KMS-11 (cell line): ENCODE measurements around the gene D2HGDH.

Experiments used
- H2AFZ ChIP-seq: fragments of 200-600 bp; sonication (generic); 2 replicates; pipeline ENCODE4 v1.6.1; 2016; ENCODE audit warnings: antibody characterized with exemption, mixed run types, low read depth
- H3K27ac ChIP-seq: fragments of 200-600 bp; sonication (generic); 2 replicates; pipeline ENCODE4 v1.6.1; 2016; ENCODE audit warnings: mild to moderate bottlenecking, mixed run types
- H3K27me3 ChIP-seq: fragments of 200-600 bp; sonication (generic); 2 replicates; pipeline ENCODE4 v1.6.1; 2017; ENCODE audit warnings: mild to moderate bottlenecking, low read depth, mixed run types, moderate library complexity; ENCODE audit not compliant: insufficient read depth
- H3K36me3 ChIP-seq: fragments of 200-600 bp; sonication (generic); 2 replicates; pipeline ENCODE4 v1.6.1; 2017; ENCODE audit warnings: mild to moderate bottlenecking, mixed run types; ENCODE audit not compliant: insufficient read depth
- H3K4me1 ChIP-seq: fragments of 200-600 bp; sonication (generic); 2 replicates; pipeline ENCODE4 v1.6.1; 2016; ENCODE audit warnings: mild to moderate bottlenecking, low read depth, mixed run types; ENCODE audit not compliant: poor library complexity, severe bottlenecking
- H3K4me2 ChIP-seq: fragments of 200-600 bp; sonication (generic); 2 replicates; pipeline ENCODE4 v1.7.0; 2016; ENCODE audit warnings: mild to moderate bottlenecking, mixed run types
- H3K4me3 ChIP-seq: fragments of 200-600 bp; sonication (generic); IDR thresholded peaks from 2 replicates; pipeline ENCODE4 v1.6.1; 2017; ENCODE audit warnings: low read depth, low read length, mixed read lengths; ENCODE audit not compliant: insufficient read depth
- H3K79me2 ChIP-seq: fragments of 200-600 bp; sonication (generic); 2 replicates; pipeline ENCODE4 v1.6.1; 2016; ENCODE audit warnings: low read depth, mixed run types; ENCODE audit not compliant: insufficient read depth
- H3K9ac ChIP-seq: fragments of 200-600 bp; sonication (generic); 2 replicates; pipeline ENCODE4 v1.6.1; 2016; ENCODE audit warnings: mild to moderate bottlenecking, mixed run types
- H4K20me1 ChIP-seq: fragments of 200-600 bp; sonication (generic); 2 replicates; pipeline ENCODE4 v1.6.1; 2016; ENCODE audit warnings: mild to moderate bottlenecking, mixed run types; ENCODE audit not compliant: insufficient read depth
- TF ChIP-seq, protein P1 (sequence below): fragments of 200-600 bp; sonication (generic); conservative IDR thresholded peaks from 2 replicates; pipeline ENCODE4 v1.6.1; 2017; ENCODE audit warnings: low read depth, mild to moderate bottlenecking, antibody characterized with exemption, low read length, moderate library complexity, mixed read lengths

D2HGDH gene

GRCh38 chr2:241753493-241753892, 19.1 kb downstream of the D2HGDH start:
- no peaks in the 10 kb centered on the region for H3K36me3 ChIP-seq
- H3K79me2 ChIP-seq, result no peaks in the 10 kb centered on the region

GRCh38 chr2:241754042-241754441, 19.6 kb downstream of the D2HGDH start:
- Histone ChIP-seq H3K9ac (no peak overlapping the region), H3K4me2 (no peak overlapping the region), H3K27ac (no peak overlapping the region), H3K27me3 (no peaks in the 10 kb centered on the region), H2AFZ (no peak overlapping the region), H3K4me3 (no peak overlapping the region), H3K4me1 (no peaks in the 10 kb centered on the region), H3K36me3 (no peaks in the 10 kb centered on the region), H4K20me1 (no peaks in the 10 kb centered on the region), H3K79me2 (no peaks in the 10 kb centered on the region)
- TF ChIP-seq, protein P1, sequence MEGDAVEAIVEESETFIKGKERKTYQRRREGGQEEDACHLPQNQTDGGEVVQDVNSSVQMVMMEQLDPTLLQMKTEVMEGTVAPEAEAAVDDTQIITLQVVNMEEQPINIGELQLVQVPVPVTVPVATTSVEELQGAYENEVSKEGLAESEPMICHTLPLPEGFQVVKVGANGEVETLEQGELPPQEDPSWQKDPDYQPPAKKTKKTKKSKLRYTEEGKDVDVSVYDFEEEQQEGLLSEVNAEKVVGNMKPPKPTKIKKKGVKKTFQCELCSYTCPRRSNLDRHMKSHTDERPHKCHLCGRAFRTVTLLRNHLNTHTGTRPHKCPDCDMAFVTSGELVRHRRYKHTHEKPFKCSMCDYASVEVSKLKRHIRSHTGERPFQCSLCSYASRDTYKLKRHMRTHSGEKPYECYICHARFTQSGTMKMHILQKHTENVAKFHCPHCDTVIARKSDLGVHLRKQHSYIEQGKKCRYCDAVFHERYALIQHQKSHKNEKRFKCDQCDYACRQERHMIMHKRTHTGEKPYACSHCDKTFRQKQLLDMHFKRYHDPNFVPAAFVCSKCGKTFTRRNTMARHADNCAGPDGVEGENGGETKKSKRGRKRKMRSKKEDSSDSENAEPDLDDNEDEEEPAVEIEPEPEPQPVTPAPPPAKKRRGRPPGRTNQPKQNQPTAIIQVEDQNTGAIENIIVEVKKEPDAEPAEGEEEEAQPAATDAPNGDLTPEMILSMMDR, result no peak

More at GRCh38 chr2:241753493-241753892, 19.1 kb downstream of the D2HGDH start:
- Histone ChIP-seq H3K4me1 (no peaks in the 10 kb centered on the region), H3K27me3 (no peaks in the 10 kb centered on the region), H2AFZ (no peak overlapping the region), H3K4me2 (no peak overlapping the region), H3K4me3 (no peak overlapping the region), H3K9ac (no peak overlapping the region), H3K27ac (no peak overlapping the region), H4K20me1 (no peaks in the 10 kb centered on the region)
- TF ChIP-seq, protein P1, result no peak

DNA sequence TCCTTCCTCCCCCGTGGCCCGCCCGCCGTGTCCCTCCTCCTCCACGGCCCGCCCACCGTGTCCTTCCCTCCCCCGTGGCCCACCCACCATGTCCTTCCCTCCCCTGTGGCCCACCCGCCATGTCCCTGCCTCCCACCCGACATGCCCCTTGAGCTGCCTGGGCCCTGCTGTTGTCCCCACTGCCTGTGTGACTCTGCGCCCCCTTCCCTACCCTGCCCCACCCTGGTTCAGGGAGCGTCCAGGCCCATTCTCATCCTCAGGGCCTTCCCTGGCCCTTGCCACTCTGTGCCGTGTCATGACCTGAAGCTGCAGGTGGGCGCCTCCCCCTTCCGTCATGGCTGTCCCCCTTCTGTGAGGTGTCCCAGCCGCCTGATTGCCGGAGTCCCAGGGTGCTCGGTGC, 20.7 kb downstream of the D2HGDH start:
- Histone ChIP-seq H3K4me3 (no peak overlapping the region), H3K27me3 (no peaks in the 10 kb centered on the region)

DNA sequence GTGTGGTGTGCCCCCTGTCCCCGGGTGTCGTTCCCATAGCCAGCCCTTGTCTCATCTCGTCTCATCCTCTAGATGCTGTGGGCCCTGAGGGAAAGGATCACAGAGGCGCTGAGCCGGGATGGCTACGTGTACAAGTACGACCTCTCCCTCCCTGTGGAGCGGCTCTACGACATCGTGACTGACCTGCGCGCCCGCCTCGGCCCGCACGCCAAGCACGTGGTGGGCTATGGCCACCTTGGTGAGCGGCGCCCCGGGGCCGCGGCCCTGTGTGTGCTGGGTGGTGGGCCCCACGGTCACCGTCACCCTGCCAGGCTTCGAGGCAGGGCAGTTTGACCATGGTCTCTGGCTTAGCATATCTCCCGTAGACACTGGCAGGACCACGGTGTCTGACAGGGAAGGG, 21.3 kb downstream of the D2HGDH start:
- Histone ChIP-seq H3K36me3 (no peaks in the 10 kb centered on the region), H3K9ac (no peak overlapping the region), H3K27me3 (no peaks in the 10 kb centered on the region), H3K4me3 (no peak overlapping the region), H3K4me1 (no peaks in the 10 kb centered on the region), H3K79me2 (no peaks in the 10 kb centered on the region), H3K4me2 (no peak overlapping the region), H2AFZ (no peak overlapping the region), H4K20me1 (no peaks in the 10 kb centered on the region), H3K27ac (no peak overlapping the region)
- TF ChIP-seq, protein P1, result no peak

More for the DNA sequence above, 20.7 kb downstream of the D2HGDH start:
- H3K9ac ChIP-seq, result no peak overlapping the region
- TF ChIP-seq, protein P1, result no peak
- H3K36me3 ChIP-seq, result no peaks in the 10 kb centered on the region
- H3K4me2 ChIP-seq, result no peak overlapping the region
- H3K79me2 ChIP-seq, result no peaks in the 10 kb centered on the region
- H3K27ac ChIP-seq, result no peak overlapping the region
- H2AFZ ChIP-seq, result no peak overlapping the region
- H3K4me1 ChIP-seq, result no peaks in the 10 kb centered on the region
- no peaks in the 10 kb centered on the region for H4K20me1 ChIP-seq
